HG03565 (cell line): Measurements from ENCODE around the gene FSTL4.

Source experiments
- ATAC-seq: cut with Tn5 transposase; IDR thresholded peaks from one replicate; pipeline ENCODE4 v1.9.1; 2021; ENCODE audit warnings: mild to moderate bottlenecking, moderate library complexity; ENCODE audit not compliant: unreplicated experiment

FSTL4 gene

DNA sequence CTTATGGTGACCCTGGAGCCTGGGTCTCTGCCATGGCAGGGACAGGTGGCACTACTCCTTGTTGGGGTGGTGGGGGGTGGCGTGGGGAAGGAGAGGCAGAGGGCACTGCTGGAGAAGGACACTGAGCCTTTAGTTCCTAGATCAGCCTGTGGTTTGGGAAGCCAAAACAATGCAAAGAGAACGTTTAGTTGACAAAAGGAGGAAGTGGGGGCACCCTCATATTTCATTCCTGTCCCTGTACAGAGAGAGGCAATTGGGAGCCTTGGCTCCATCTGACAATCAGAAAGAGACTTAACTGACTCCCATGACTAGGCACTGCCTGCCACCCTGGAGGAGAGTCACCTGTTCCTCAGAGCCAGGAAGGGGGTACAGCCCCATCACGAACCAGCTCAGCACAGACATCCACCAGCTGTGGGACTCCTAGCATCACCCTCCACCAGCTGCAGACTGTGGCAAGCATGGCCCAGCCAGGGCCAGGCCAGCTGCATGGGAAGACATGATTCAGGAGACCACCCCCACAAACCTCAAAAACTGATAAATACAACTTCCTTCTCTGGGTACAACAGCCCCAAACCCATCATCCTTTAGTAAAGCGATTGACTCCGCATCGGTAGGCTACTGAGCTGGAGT is 303.1 kb downstream of the FSTL4 start:
- no peak for ATAC-seq

DNA sequence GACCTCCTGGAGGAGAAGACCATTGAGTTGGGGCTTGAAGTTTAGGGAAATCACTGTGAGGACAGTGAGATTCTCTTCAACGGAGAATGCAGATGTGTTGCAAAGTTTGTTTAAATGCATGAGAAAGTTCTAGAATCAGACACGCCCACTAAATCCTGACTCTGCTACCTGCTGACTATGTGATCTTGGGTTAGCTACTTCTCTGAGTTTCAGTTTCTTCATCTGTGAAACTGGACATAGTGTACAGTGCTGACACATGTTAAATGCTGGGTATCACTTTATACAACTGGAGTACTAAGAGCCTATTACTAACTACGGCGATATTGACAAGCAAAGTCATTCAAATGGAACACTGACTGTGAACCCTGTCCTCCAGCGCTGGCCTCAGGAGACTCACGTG is 305.1 kb downstream of the FSTL4 start:
- ATAC-seq: no peak

DNA sequence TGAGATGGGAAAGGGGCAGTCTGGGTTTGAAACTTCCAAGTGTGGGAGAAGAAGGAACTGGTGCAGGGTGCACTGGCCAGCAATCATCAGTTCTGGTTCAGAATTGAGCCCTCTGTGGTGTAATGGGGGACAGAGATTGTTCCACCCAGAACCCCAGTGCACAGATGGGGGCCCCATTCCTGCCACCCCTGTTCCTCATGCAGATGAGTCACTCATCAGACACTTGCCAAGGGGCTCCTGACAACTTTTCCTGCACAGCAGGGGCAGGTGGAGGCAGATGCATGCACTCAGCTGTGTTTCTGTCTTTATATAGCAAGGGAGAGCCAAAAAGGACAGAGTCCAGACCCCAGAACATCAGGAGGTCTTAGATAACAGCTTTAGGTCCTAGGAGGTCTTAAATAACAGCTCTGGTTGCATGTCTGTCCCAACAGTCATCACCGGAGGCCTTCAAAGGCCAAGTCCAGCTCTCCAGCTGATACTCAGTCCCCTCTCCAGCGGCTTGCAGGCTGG is 307.6 kb downstream of the FSTL4 start:
- no peak for ATAC-seq

DNA sequence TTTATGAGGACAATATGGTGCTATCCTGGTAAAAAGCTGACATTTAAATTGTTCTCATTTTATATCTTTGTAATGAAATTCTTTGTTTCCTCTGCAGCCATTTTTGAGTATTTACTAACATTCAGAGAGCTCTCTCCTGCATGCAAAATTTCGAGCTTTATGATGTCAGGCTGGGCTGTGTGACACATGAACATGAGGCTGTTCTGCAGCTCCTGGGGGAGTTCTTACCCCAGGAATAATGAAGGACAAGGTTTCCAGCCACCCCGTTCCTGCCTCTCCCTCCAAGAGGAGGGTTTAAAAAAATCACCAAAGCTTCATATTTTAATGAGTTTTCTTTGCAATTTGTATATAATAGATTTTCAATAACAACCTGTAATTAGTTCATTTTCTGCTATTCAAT is 308.2 kb downstream of the FSTL4 start:
- ATAC-seq: no peak

DNA sequence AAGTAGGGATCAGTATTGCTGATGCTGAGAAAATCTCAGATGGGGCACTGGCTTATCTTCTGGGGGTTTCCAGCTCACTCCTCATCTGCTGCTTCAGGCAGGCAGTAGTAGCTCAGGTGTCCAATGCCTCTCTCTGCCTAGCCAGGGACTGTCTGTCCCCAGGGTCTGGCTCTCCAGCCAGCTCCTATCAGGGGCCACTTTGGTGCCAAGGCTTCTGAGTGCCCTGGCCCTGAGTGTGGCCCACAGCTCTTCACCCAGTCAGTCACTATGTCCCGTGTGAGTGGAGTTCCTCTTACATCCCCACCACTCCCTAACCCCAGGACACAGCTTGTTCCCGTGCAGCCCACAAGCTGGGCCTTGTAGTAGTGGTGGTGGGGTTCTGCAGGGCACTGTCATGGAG is 309.0 kb downstream of the FSTL4 start:
- no peak for ATAC-seq

DNA sequence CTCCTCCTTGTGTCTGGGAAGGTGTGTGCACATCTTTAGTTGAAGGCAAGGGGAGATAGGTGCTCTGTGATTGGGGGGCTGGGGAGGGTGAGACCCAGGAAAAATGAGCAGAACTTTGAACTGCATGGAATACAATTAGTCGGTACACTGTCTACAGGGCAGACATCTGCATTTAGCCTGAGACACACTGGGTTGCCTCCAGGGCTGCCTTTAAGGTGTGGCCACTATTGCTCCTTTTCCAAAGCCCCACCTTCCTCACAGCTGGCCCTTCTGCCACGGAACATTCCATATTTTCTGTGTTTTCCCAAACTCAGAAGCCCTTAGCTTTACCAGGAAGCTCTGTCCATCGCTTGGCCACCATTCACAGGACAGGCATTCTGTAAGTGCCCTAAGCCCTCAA is 312.6 kb downstream of the FSTL4 start:
- no peak for ATAC-seq

DNA sequence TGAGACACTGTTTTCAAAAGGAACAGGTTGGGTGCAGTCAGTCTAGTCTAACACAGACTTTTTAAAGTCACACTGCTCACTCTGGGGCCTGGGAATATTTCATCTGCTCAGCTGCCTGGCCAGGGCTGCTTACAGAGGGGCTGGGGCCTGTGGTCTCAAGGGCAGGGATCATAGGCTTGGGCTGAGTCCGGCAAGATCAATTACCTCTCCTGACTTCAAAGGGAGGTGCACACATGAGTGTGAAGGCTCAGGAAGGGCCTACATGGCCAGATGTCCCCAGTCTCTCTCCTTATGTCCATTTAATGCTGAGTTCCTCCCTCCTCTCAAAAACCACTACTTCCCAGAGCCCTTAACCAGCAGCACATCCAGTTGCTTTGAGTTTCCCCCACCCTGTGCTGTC is 313.3 kb downstream of the FSTL4 start:
- ATAC-seq: no peak

DNA sequence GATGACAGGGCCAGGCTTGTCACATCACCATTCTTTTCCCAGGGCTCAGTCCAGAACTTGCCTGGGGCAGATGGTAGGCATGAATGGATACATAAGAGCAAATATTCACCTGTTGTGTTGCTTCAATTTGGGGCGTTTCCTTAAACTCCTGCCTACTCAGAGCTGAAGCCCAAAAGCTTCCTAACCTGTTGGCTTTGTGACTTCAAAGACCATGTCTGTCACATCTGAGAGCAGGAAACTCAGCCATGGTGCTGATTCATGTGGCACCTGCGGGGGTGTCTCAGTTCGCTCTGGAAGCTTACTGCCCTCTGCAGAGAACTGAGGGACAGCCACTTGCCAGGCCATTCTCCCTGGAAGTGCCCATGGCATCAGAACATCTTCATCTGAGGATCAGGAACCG is 313.9 kb downstream of the FSTL4 start:
- ATAC-seq: no peak

DNA sequence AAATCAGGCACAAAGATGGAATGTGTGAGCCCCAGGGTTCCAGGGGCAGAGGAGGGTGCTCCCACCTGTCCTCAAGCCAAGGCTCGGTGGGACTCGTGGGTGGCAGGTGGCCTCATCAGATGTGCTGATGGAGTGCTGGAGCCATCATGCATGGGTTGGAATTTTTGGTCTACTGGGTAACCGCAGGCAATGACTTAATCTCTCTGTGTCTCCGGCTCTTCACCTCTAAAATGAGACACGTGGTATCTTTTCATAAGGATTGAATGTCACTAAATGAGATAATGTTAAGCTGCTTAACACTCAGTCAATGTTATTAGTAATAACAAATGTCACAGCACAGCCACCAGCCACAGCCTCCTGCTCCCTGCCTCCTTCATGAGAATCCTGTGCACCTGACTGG is 315.0 kb downstream of the FSTL4 start:
- no peak for ATAC-seq

DNA sequence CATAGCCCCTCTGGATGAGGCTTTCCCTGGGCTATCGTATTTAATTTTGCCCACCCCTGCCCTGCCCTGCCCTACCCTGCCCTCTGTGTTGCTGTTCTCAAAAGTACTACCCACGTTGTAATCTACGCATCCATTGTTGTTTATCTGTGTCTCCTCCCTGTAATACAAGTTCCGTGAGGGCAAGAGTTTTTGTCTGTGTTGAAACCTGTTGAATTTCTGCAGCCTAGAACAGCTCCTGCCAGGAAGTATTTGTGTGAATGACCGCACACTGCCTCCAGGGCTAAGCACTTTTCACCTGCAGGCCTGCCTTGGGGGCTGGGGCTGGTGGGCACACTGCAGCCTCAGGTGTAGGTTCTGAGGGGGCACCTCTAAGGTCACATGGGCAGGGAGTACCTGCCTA is 315.7 kb downstream of the FSTL4 start:
- no peak for ATAC-seq

DNA sequence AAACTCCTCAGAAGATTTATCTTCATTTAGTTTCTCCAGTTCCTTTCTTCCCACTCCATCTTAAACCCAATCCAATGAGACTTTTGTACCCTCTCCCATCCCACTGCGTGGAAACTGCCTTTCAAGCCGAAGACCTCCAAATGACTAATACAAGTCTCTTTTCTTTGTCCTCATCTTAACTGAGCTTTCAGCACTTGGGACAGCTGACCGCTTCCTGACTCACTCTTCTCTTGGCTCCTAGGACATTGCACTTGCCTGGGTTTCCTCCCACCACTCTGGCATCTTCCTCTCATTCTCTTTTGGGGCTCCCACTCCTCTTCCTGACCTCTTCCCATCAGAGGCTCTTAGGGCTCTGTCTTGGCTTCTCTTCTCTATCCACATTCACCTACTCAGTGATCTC is 316.8 kb downstream of the FSTL4 start:
- ATAC-seq: no peak

DNA sequence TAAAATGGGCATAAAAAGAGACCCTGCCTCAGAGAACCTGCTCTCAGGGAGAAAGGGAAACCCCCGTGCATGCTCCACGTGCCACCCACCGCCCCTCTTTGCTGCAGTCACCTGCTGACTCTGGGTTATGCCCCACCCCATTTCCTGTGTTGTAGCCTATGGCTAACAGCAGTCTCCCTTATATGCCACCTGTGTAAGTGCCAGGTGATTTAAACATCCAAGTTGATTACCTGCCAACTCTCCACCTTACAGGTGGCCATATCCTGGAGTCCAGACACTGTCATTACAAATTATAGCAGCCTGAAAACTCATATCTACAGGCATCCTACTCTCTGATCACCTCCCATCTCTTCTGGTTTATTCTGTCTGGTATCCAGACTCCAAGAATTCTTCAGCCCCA is 318.0 kb downstream of the FSTL4 start:
- ATAC-seq: no peak

DNA sequence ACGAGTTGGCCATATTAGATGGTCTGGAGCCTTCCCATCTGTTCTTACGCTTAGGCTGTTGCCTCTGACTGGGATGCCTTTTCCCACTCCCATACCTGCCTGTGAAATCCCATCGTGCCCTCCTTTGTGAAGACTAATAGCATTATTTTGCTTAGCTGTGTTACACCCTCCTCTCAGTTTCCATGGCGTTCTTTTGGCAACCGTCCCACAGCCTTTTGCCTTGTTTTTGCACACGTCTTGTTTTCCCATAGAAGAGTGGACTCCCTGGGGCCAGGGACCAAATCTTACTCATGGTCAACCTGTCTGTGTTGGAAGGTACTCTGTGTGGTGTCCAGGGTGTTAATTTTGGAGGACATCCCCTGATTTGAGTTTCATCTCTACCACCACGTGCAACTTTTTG is 318.4 kb downstream of the FSTL4 start:
- ATAC-seq: no peak

DNA sequence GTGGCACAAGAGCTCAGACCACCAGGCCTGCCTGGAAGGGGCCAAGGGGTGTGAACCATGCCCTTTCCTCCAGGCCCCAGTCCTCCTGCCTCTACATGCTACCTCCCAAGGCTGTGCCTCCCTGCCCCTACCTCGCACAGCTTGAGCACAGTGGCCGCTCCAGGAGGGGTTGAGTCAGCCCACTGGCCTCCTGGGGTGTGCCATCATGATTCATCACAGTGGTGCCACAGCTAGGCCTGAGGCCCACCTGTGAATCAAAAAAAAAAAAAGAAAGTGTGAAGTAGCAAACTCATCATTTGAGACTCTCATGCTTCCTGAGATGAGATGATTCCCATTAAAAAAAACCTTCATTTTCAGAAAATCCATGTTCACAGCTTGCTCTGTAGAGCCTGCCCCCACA is 320.0 kb downstream of the FSTL4 start:
- ATAC-seq: no peak

DNA sequence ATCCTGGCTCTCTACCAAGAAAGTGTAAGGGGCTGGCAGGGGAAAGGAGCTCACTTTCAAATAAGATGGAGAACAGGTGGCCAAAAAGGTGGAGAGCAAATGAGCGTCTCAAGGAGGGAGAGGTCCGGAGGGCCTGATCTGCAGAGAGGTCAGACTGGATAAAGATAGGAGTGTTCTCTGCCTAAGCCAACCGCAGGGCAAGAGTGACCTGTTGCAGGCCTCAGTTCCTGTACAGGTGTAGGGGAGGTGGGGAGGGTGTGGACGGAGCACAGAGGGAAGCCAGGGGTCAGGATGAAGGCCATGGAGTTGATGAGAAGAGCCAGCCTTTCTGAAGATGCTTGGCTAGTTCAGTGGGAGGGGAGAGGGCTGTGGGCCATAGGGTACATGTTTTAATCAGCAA is 320.8 kb downstream of the FSTL4 start:
- ATAC-seq: no peak

DNA sequence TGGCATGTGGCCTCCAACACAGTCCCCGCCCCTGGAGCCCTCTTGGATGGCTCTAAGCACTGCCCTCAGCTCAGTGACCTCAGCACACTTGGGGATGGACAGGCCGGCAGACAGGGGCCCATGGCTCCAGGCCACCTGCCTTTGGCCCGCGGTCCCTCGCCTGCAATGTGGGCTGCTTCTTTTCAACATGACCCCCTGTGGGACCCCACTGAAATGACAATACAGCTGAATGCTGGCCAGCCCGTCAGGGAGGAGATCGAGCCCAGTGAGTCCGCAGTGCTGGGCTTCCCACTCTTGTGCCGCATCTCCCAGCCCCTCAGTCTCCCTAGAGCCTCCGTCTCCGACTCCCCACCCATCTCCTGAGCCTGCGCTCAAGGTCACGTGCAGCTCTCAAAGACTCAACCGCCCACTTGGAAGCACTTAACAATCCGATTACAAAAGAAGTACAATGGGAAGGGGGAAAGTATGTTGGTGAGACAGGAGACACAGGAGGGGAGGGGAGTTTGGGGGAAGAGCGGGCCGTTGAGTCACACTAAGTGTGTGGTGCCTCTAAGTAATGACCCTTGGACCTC is 321.6 kb downstream of the FSTL4 start:
- ATAC-seq: no peak

DNA sequence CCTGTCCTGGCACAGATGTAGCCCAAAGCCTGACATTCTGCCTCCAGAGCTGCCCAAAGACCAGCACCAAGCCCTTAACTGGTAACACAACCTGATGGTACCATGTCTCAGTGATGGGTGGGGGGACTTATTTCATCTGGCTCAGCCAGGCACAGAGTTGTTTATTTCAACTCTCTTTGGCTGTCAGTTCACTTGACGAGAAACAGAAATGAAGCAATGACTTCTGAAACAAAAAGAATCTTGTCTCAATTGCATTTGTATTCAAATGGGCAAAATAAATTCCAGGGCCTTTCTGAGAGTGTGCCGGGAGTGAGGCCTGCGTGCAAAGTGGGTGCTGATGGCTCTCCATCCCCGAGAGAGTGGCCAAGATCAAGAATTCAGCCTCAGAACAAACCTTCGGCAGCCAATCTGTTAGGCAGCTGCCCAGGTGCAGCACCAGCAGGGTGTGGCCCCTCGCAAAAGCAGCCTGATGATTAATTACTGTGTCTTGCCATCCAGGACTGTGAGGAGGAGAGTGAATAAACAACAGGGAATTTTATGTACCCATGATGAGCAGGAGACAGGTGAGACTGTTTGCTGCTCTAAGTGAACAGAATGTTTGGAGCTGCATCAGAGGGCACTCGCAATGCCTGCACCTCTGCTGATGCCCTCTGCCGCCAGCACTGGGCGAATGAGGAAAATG is 322.5 kb downstream of the FSTL4 start:
- ATAC-seq: no peak

DNA sequence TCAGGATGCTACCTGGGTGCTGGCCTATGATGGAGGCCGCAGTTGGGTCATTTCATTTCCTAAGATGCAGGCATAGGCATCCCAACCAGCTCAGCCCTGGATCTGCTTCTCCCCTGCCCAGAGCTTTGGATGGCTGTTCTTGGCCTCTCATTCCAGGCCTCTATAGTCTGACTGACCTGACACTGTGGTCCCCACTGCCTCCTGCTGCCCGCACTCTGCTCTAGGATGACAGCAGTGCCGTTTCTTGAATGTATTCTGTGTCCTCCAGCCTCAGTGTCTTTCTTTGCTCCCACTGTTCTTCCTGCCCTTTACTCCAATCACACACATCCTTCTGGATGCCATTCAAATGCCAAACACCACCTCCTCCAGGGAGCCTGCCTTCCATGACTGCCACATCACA is 324.8 kb downstream of the FSTL4 start:
- ATAC-seq: no peak

DNA sequence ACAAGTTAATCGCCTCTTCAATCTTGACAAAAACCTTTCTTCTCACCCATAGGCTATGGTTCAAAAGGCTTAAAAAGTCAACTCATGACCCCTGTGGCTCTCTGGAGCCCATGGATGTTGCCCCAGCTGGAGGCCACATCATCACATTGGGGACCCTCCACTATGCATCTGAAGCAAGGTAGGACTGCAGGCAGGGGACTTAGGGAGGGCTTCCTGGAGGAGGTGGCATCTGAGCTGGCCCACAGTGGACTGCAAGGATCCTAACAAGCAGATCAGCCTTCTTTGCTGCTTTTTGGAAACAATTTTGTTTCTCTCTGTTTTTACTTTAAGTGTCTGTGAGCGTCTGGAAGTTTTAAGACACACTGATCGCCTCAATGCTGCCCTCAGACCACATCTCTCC is 325.9 kb downstream of the FSTL4 start:
- ATAC-seq: no peak

DNA sequence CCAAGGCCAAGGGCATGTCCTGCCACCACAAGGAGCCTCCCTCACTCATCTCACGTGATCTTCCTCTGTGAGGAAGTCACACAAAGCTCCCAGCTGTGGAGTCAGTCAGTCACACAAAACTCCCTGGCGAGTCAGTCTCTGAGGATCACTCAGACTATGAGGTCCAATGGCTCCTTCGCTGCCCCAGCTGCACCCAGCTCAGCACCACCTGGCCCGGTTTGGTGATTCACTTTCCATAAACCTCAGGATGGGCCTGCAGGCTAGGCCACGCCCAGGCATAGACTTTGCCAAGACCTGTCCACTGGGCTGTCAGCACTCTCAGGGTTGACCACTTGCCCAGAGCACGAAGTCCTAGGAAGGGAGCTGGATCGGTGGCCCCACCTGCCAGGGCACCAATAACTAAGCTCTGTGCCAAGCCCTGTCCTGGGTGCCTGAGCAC is 326.7 kb downstream of the FSTL4 start:
- ATAC-seq: no peak

DNA sequence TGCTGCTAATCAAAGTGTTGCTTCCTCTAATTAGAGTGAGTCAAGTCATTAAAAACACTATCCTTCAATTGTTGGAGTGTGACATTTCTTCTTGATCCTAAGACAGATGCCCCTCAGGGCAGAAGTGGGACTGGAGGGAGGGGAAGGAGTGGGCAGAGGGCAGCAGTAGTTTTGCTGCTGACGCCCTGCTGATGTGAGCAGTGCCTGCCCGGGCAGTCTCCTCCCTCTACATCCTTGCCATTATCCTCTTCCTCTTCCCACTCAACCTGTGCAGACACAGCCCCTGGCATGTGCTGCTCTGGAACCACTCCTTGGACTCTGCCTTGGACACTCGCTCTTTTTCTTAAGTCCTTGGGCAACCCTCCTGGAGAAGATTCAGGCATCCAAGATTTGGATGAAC is 328.0 kb downstream of the FSTL4 start:
- no peak for ATAC-seq

DNA sequence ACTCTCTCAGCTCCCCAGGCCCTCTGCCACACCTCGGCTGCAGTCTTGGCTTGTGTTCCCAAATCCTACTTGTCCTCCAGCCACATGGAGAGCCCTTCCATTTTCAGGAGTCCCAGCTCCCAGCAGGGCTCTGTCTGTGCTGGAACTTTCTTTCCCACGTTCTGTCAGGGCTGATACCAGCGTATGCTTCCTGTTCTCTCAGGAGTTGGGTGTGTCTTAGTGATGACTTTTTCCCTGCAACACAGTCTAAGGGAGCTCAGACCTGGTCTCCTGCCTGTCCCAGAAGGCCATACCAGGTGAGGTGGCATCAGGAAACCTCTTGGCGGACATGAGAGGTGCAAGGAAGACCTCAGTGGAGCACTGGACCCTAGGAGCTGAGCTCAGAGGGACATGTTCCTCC is 334.0 kb downstream of the FSTL4 start:
- ATAC-seq: no peak
